Measurements from ENCODE around the gene RNF187. TPM values are rescaled to one million over a fixed set of nuclear protein-coding genes. Genes with fewer than 3 reads are reported as not detected.

Gene RNF187
- total and polyA plus RNA-seq, 2 of the 13 experiments (the other 11 are each of a cell fraction or from before 2014, with no cell fraction given) = 41.3 to 59.4 TPM

- TF ChIP-seq ZNF530 (CRISPR knock-in tag; IDR thresholded peaks at IDR 0.05; ENCODE audit: low read depth) (no peak), WIZ (CRISPR knock-in tag; IDR thresholded peaks at IDR 0.05) (no peak)
Measured at GRCh38 chr1:228542981-228543380, 55.8 kb downstream of the RNF187 start (continued).

- Histone ChIP-seq H2AFZ (ENCODE audit: low read length) (no peak overlapping the region), H3K27me3 (ENCODE audit: control insufficient read depth in 1 of 2, insufficient read depth in 2 of 2, low read length in 2 of 2) (peaks cover 0 to 15% of the 10 kb centered on the region in 2 experiments; a peak in 2 of 5 replicates), H3K4me1 (ENCODE audit: insufficient read depth, low read length) (no peaks in the 10 kb centered on the region), H3K36me3 (replicated peaks in 1 of 2; ENCODE audit: control insufficient read depth in 1 of 2, insufficient read depth in 2 of 2, low read length in 2 of 2) (no peaks in the 10 kb centered on the region), H3K9me3 (ENCODE audit: low read length) (no peaks in the 10 kb centered on the region), H4K20me1 (ENCODE audit: insufficient read depth, low read length) (no peaks in the 10 kb centered on the region), H3K27ac (ENCODE audit: extremely low read length, insufficient read depth, low read length) (no peak overlapping the region), H3K9ac (ENCODE audit: insufficient read depth, low read depth, low read length) (no peak overlapping the region), H3K4me2 (ENCODE audit: low read depth, low read length) (no peak overlapping the region), H3K4me3 (replicated peaks in 1 of 3; ENCODE audit: insufficient read depth in 1 of 3, low read depth in 2 of 3, low read length in 3 of 3) (no peak overlapping the region), H3K79me2 (ENCODE audit: insufficient read depth, low read length) (no peaks in the 10 kb centered on the region)
- ATAC-seq (no peak), DNase-seq (ENCODE audit: low spot score) (no peak), FAIRE-seq (no peak)
- in situ Hi-C loops (cut with HindIII; ENCODE audit: extremely low pct_ligation_motif_present, low pct_unique_long_range_greater_than_20kb) (no loop called here), intact Hi-C loops (cut with micrococcal nuclease; ENCODE audit: unreplicated experiment) (no loop called here)
- TF ChIP-seq KMT2B (CRISPR knock-in tag; IDR thresholded peaks at IDR 0.05) = no peak
- no peak for TF ChIP-seq ZNF839 (CRISPR knock-in tag; IDR thresholded peaks at IDR 0.05; ENCODE audit: borderline replicate concordance)
- TF ChIP-seq ZNF331 (CRISPR knock-in tag; IDR thresholded peaks at IDR 0.05) = no peak
- no peak for TF ChIP-seq CREM (IDR thresholded peaks at IDR 0.05)
- TF ChIP-seq CREM (CRISPR knock-in tag; IDR thresholded peaks at IDR 0.05) = no peak
- TF ChIP-seq ZNF333 (CRISPR knock-in tag; IDR thresholded peaks at IDR 0.05; ENCODE audit: borderline replicate concordance) = no peak
- no peak for TF ChIP-seq NFATC3 (CRISPR knock-in tag; IDR thresholded peaks at IDR 0.05)
- BruUV-seq (replicated peaks) = no TSS peak
- ChIA-PET CTCF (ENCODE audit: low intra/inter-chr PET ratio, low total read pairs) (no interaction called here), POLR2A (no interaction called here)
- WGBS (ENCODE audit: low lambda C conversion rate) = no CpG with 5 or more reads among the region's 3 CpGs
Measured at GRCh38 chr1:228543396-228543795, 56.2 kb downstream of the RNF187 start.
